Activated T-cell treated with anti-CD3 and anti-CD28 coated beads, Interleukin-2, amount 50 U/mL, for 24 hours (primary cell): Measurements from ENCODE around the gene BLCAP.
A peak's percentile ranks its signal among the peaks of the same experiment; 100 is the strongest.
"Not testable (repeated sequence)": the region's sequence is repeated elsewhere in the genome, so short reads cannot be mapped to it uniquely, and the experiment has no call there.

ENCODE experiments used
- DNase-seq: peaks from one replicate; pipeline ENCODE4 v3.0.0-alpha.2; 2020
- H3K27ac Mint-ChIP-seq: 2 replicates; pipeline ENCODE4 v1.8.0; 2020; ENCODE audit warnings: mild to moderate bottlenecking, mixed read lengths
- H3K27me3 Mint-ChIP-seq: 2 replicates; pipeline ENCODE4 v1.8.0; 2020; ENCODE audit warnings: mixed read lengths
- H3K36me3 Mint-ChIP-seq: 2 replicates; pipeline ENCODE4 v1.8.0; 2020; ENCODE audit warnings: low read depth, mixed read lengths
- H3K4me1 Mint-ChIP-seq: 2 replicates; pipeline ENCODE4 v1.8.0; 2020; ENCODE audit warnings: low read depth, mixed read lengths
- H3K4me3 Mint-ChIP-seq: 2 replicates; pipeline ENCODE4 v1.8.0; 2020; ENCODE audit warnings: mild to moderate bottlenecking, moderate library complexity, mixed read lengths
- H3K9me3 Mint-ChIP-seq: 2 replicates; pipeline ENCODE4 v1.8.0; 2020; ENCODE audit warnings: mixed read lengths

Gene BLCAP

GRCh38 chr20:37542281-37542680 lies 14.6 kb upstream of the BLCAP start:
- no peak overlapping the region for H3K27ac Mint-ChIP-seq
- H3K4me3 Mint-ChIP-seq = no peak overlapping the region
- DNase-seq = no peak
- no peaks in the 10 kb centered on the region for H3K9me3 Mint-ChIP-seq
- H3K36me3 Mint-ChIP-seq = no peaks in the 10 kb centered on the region
- no peaks in the 10 kb centered on the region for H3K4me1 Mint-ChIP-seq
- peaks cover 10% of the 10 kb centered on the region for H3K27me3 Mint-ChIP-seq

GRCh38 chr20:37541326-37541725 lies 13.7 kb upstream of the BLCAP start:
- H3K27ac Mint-ChIP-seq = no peak overlapping the region

GRCh38 chr20:37540838-37541237 lies 13.2 kb upstream of the BLCAP start:
- not testable (repeated sequence) for H3K27ac Mint-ChIP-seq, H3K27me3 Mint-ChIP-seq, H3K4me1 Mint-ChIP-seq, H3K9me3 Mint-ChIP-seq, DNase-seq, H3K4me3 Mint-ChIP-seq, H3K36me3 Mint-ChIP-seq

More at GRCh38 chr20:37541326-37541725, 13.7 kb upstream of the BLCAP start:
- H3K4me3 Mint-ChIP-seq = no peak overlapping the region
- no peak for DNase-seq
- no peaks in the 10 kb centered on the region for H3K9me3 Mint-ChIP-seq
- peaks cover 10% of the 10 kb centered on the region for H3K27me3 Mint-ChIP-seq
- no peaks in the 10 kb centered on the region for H3K36me3 Mint-ChIP-seq
- H3K4me1 Mint-ChIP-seq = no peaks in the 10 kb centered on the region

- no peak overlapping the region for H3K4me3 Mint-ChIP-seq
- H3K36me3 Mint-ChIP-seq = no peaks in the 10 kb centered on the region
- DNase-seq = no peak
- H3K9me3 Mint-ChIP-seq = no peaks in the 10 kb centered on the region
- no peak overlapping the region for H3K27ac Mint-ChIP-seq
- H3K27me3 Mint-ChIP-seq = peaks cover 10% of the 10 kb centered on the region
- H3K4me1 Mint-ChIP-seq = no peaks in the 10 kb centered on the region
Observed at GRCh38 chr20:37540001-37540400, 12.3 kb upstream of the BLCAP start.

- no peak for DNase-seq
- Mint-ChIP-seq H3K4me1 (peaks cover 4% of the 10 kb centered on the region), H3K27ac (no peak overlapping the region), H3K4me3 (no peak overlapping the region), H3K27me3 (peaks cover 10% of the 10 kb centered on the region), H3K36me3 (no peaks in the 10 kb centered on the region), H3K9me3 (no peaks in the 10 kb centered on the region)
Observed at GRCh38 chr20:37539424-37539823, 11.7 kb upstream of the BLCAP start.

- Mint-ChIP-seq H3K4me1 (peaks cover 4% of the 10 kb centered on the region), H3K36me3 (no peaks in the 10 kb centered on the region), H3K27me3 (peaks cover 10% of the 10 kb centered on the region), H3K9me3 (no peaks in the 10 kb centered on the region), H3K27ac (no peak overlapping the region), H3K4me3 (no peak overlapping the region)
- no peak for DNase-seq
Observed at GRCh38 chr20:37538003-37538402, 10.3 kb upstream of the BLCAP start.

GRCh38 chr20:37537505-37537904 lies 9.8 kb upstream of the BLCAP start:
- Mint-ChIP-seq H3K27ac (no peak overlapping the region), H3K4me3 (no peak overlapping the region), H3K4me1 (peaks cover 4% of the 10 kb centered on the region), H3K36me3 (no peaks in the 10 kb centered on the region), H3K9me3 (no peaks in the 10 kb centered on the region), H3K27me3 (peaks cover 10% of the 10 kb centered on the region)
- DNase-seq = no peak

GRCh38 chr20:37535443-37536132 lies 7.9 kb upstream of the BLCAP start:
- H3K36me3 Mint-ChIP-seq = no peaks in the 10 kb centered on the region
- H3K27me3 Mint-ChIP-seq = peaks cover 10% of the 10 kb centered on the region
- no peak for DNase-seq
- no peaks in the 10 kb centered on the region for H3K9me3 Mint-ChIP-seq
- peaks cover 4% of the 10 kb centered on the region for H3K4me1 Mint-ChIP-seq
- no peak overlapping the region for H3K4me3 Mint-ChIP-seq
- no peak overlapping the region for H3K27ac Mint-ChIP-seq

- DNase-seq = peak; percentile 37
- H3K9me3 Mint-ChIP-seq = no peaks in the 10 kb centered on the region
- H3K36me3 Mint-ChIP-seq = no peaks in the 10 kb centered on the region
- no peak overlapping the region for H3K27ac Mint-ChIP-seq
- H3K4me1 Mint-ChIP-seq = peaks cover 4% of the 10 kb centered on the region
- peaks cover 10% of the 10 kb centered on the region for H3K27me3 Mint-ChIP-seq
- H3K4me3 Mint-ChIP-seq = no peak overlapping the region
Observed at GRCh38 chr20:37534401-37535157, 6.9 kb upstream of the BLCAP start.

GRCh38 chr20:37533154-37533715 lies 5.6 kb upstream of the BLCAP start:
- H3K27ac Mint-ChIP-seq = no peak overlapping the region
- H3K27me3 Mint-ChIP-seq = peaks cover 5% of the 10 kb centered on the region
- H3K4me3 Mint-ChIP-seq = no peak overlapping the region
- DNase-seq = no peak
- H3K4me1 Mint-ChIP-seq = peaks cover 14% of the 10 kb centered on the region
- no peaks in the 10 kb centered on the region for H3K9me3 Mint-ChIP-seq
- H3K36me3 Mint-ChIP-seq = peaks cover 2% of the 10 kb centered on the region

- H3K27ac Mint-ChIP-seq = no peak overlapping the region
- peaks cover 8% of the 10 kb centered on the region for H3K36me3 Mint-ChIP-seq
- no peak for DNase-seq
- H3K27me3 Mint-ChIP-seq = no peaks in the 10 kb centered on the region
- no peak overlapping the region for H3K4me3 Mint-ChIP-seq
- peaks cover 14% of the 10 kb centered on the region for H3K4me1 Mint-ChIP-seq
- H3K9me3 Mint-ChIP-seq = no peaks in the 10 kb centered on the region
Observed at GRCh38 chr20:37531856-37532255, 4.2 kb upstream of the BLCAP start.

- peaks cover 14% of the 10 kb centered on the region for H3K36me3 Mint-ChIP-seq
- no peaks in the 10 kb centered on the region for H3K9me3 Mint-ChIP-seq
- no peak overlapping the region for H3K27ac Mint-ChIP-seq
- no peaks in the 10 kb centered on the region for H3K27me3 Mint-ChIP-seq
- DNase-seq = no peak
- H3K4me3 Mint-ChIP-seq = no peak overlapping the region
- peaks cover 25% of the 10 kb centered on the region for H3K4me1 Mint-ChIP-seq
Observed at GRCh38 chr20:37530696-37531095, 3.0 kb upstream of the BLCAP start.

GRCh38 chr20:37529968-37530600 lies 2.4 kb upstream of the BLCAP start:
- Mint-ChIP-seq H3K9me3 (no peaks in the 10 kb centered on the region), H3K4me1 (peaks cover 31% of the 10 kb centered on the region), H3K36me3 (peaks cover 15% of the 10 kb centered on the region), H3K27me3 (no peaks in the 10 kb centered on the region), H3K27ac (no peak overlapping the region), H3K4me3 (no peak overlapping the region)
- no peak for DNase-seq

GRCh38 chr20:37529214-37529967 lies 1.7 kb upstream of the BLCAP start:
- H3K27me3 Mint-ChIP-seq = no peaks in the 10 kb centered on the region
- peaks cover 34% of the 10 kb centered on the region for H3K4me1 Mint-ChIP-seq
- DNase-seq = no peak
- H3K36me3 Mint-ChIP-seq = peaks cover 15% of the 10 kb centered on the region
- H3K27ac Mint-ChIP-seq = no peak overlapping the region
- H3K4me3 Mint-ChIP-seq = peak overlapping the region; percentile 89
- H3K9me3 Mint-ChIP-seq = no peaks in the 10 kb centered on the region
